NCI-H82 (cell line): Measurements from ENCODE around the gene TNFSF8.

Experiments used
- DNase-seq: peaks from one replicate; lab custom pipeline; 2025; lab: John Stamatoyannopoulos, UW

Gene TNFSF8

GRCh38 chr9:114905170-114905940 is 25.0 kb downstream of the TNFSF8 start:
- DNase-seq = no peak

DNA sequence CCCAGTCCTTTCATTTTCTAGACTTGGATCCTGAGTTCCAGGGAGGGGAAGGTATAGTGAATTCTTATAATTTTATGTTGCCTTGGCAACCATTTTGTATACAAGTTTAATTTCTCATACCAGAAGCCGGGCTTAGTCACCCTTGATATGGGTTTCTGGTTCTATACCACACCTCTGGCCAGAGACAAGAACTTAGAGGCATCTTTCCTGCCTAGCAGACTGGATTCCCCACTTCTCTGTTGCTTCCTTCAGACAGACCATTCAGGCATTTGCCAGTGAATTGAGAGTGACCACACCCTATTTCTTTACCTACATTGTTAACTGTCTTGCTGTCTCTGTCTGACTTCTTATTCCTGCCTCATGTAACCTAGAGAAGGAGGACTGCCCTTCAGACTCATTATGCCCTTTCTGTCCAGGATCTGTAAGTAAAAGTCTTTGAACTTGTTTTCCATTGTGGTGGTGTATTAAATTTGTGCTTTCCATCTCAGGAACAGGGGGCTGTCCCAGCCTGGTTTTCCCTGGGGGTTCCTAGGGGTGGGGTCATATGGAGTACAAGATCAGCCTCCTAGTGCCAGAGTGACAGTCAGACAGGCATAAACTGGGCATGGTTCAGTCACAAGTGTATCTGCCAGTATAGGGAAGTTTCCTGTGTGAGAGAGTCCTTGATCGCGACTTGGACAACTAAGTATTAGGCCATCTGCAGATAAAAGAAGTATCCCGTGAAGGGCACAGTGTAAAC is 27.4 kb downstream of the TNFSF8 start:
- DNase-seq = no peak

GRCh38 chr9:114900942-114901802 is 29.2 kb downstream of the TNFSF8 start:
- no peak for DNase-seq

DNA sequence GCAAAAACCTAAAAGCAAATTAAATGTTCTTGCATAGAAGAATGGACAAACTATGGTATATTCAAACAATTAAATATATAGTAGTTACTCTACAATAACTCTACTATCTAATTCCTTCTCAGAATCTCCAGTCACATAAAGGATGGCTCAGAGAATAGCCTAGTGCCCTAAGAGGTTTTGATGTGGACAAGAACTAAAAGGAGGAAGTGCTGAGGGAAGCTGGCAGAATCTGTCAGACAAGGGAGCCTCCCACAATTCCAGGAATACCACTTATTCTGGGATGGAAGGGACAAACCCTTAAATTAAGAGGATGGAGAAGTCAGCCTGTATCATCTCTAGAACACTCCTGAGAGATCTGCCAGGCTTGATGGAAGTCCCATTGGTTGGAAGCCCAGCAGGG is 30.4 kb downstream of the TNFSF8 start:
- no peak for DNase-seq

DNA sequence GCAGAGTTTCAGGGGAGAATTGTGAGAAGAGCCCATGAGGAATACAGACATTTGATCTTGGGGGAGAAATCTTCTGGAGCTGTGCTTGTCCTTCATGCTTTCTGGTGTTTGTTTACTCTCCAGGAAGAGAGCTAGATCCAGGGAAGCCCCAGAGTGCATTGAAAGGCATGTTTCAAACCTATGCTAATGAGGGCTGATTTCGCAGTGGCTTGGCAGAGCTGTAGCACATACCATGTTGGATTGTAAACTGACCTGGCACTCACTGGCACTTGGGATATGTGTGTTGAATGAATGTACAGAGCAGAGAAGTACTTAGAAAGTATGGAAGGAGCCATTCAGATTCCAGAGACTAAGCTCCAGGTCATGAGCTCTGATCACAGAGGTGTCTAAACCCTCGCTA is 30.9 kb downstream of the TNFSF8 start:
- DNase-seq = no peak

DNA sequence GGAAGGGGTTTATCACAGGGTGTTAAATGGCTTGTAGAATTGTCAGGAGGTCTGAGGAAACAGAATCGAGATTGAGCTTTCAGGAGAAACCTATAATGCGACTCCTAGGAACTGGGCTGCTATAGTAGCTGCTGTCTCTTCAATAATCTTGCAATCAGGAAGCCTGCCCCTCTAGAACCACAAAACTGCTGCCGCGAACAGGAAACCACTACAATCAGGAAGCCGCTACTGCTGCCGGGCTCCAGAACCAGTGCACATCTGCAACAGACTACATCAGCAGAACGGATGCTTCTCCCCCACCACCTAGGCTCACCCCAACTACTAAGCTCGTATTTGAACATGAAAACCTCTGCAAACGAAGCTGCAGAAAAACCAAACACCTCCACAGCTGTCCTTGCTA is 31.6 kb downstream of the TNFSF8 start:
- no peak for DNase-seq

GRCh38 chr9:114897196-114897595 is 33.2 kb downstream of the TNFSF8 start:
- DNase-seq = no peak

DNA sequence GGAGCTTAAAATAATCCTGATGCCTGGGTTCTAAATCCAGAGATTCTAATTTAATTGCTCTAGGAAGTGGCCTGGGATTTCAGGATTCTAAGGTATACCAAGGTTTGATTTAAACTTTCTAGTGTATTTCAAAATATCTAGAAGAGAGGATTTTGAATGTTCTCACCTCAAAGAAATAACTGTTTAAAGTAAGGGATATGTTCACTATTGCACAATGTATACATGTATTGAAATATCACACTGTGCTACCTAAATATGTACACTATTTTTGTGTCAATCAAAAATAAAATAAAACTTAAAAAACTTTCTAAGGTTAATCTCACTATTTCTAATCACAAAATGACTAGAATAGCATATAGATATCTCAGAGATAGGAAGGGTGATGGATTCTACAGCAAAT is 34.0 kb downstream of the TNFSF8 start:
- no peak for DNase-seq

DNA sequence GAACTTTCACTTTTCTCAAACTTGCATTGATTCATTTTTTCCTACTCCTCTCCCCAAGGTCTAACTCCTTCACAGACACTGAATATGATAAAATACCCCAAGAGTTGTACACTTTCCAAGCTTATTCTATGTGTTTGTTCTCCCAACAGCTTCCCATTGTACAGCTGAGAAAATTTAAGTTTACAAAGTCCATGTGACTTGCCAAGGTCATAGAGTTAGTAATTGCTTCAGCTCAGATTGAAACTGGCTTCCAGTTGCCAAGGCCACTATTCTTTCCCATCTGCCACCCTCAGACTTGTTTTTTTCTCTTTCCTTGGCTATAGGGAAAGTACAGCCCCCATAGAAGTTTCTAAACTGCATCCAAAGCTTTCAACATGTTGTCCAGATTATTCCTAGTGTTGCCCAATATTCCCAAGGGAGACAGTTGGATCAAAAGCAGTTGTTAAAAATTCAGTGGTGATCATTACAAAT is 34.8 kb downstream of the TNFSF8 start:
- DNase-seq = no peak

- DNase-seq = no peak
These were observed 35.6 kb downstream of the TNFSF8 start for GRCh38 chr9:114894609-114895433.

DNA sequence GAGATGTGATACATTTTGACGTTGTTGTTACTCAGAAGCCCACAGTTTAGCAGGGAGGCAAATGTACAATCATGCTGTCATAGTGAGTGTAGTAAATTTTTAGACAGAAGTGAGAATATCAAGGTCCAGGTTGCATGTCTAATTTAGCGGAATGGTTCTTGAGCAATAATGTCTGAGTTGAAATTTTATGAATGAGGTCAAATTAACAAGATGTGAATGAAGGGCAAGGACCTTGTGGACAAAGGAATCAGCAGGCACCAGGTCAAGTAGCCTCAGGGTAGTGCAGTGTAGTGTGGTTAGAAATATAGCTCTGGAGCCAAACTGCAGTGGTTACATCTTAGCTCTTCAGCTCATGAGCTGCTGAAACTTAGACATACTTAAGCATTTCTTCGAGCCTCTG is 36.2 kb downstream of the TNFSF8 start:
- no peak for DNase-seq

GRCh38 chr9:114893221-114894010 is 37.0 kb downstream of the TNFSF8 start:
- DNase-seq = no peak

DNA sequence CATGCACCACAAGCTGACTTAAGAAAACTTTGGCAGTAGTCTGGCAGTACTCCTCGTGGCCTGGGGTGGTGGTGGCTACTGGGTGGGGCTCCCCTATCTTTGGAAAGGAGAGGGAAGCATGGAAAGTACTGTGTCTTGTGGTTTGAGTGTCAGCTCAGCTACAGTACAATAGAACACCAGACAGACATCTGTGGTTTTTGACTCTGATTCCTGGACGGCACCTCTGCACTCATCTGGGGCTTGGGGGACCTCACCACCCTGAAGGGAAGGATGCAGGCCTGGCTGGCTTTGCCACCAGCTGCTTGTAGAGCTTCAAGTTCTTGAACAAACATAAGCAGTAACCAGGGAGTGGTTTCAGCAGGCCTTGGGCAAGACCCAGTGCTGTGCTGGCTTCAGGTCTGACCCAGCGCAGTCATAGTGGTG is 40.6 kb downstream of the TNFSF8 start:
- no peak for DNase-seq

DNA sequence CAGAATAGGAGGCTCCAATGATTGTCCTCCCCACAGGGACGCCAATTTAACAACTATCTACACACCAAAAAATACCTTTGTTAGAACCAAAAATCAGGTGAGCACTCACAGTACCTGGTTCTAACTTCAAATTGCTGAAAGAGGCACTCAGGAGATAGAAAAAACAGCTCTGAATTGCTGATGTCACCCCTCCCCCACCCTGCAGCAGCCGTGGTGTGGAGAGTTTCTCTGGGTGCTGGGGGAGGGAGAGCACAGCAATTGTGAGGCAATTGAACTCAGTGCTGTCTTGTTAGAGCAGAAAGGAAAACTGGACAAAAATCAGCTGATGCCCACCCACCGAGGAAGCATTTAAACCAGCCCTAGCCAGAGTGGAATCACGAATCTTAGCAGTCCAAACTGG is 41.8 kb downstream of the TNFSF8 start:
- DNase-seq = no peak

- DNase-seq = no peak
These were observed 42.4 kb downstream of the TNFSF8 start for GRCh38 chr9:114887963-114888362.

GRCh38 chr9:114884787-114885452 is 45.5 kb downstream of the TNFSF8 start:
- no peak for DNase-seq

- DNase-seq = no peak
These were observed 46.7 kb downstream of the TNFSF8 start for GRCh38 chr9:114883709-114884108.

DNA sequence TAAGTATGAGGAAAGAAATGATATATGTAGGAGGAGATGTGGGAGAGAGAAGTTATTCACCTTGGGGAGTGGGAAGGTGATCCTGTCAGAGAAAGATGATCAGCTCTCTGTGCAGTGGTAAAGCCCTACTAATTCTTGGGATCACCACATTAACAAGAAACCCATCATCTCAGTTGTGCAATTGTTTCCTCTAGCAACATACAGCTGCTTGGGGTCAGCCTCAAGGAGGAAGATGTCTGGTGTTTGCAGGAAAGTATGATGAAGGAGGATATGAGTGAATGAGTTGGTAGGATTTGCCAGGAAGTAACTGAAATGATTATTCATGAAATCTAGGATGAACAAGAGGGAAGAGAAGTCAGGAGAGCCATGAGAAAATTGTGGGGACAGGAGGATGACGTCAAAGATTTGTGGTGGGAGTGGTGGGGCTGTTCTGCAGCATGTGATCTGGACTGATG is 50.1 kb downstream of the TNFSF8 start:
- no peak for DNase-seq

GRCh38 chr9:114878879-114879564 is 51.4 kb downstream of the TNFSF8 start:
- no peak for DNase-seq
